NCI-H128 (cell line): ENCODE results near the gene TES.

ENCODE experiments used
- DNase-seq: peaks from one replicate; lab custom pipeline; 2025; ENCODE audit not compliant: unreplicated experiment; lab: John Stamatoyannopoulos, UW

The TES gene

GRCh38 chr7:116193329-116194087, 16.8 kb upstream of the TES start:
- DNase-seq, result no peak

DNA sequence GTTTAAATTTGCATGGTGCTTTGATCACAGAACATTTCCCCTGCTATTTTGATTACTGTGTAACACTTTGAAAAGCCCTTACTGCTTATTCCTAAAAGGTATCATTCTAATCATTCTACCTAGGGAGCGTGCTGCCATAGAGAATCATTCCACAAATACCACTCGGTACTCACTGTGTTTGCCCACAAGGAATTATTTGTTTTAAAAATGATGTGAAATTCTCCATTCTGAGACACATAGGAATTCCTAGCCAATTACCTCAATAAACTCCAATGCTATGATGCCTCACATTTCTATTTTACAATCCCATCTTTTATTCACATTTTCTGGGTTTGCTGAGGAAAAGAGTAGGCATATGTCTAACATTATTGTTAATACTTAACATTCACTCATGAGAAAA, 16.2 kb upstream of the TES start:
- no peak for DNase-seq

DNA sequence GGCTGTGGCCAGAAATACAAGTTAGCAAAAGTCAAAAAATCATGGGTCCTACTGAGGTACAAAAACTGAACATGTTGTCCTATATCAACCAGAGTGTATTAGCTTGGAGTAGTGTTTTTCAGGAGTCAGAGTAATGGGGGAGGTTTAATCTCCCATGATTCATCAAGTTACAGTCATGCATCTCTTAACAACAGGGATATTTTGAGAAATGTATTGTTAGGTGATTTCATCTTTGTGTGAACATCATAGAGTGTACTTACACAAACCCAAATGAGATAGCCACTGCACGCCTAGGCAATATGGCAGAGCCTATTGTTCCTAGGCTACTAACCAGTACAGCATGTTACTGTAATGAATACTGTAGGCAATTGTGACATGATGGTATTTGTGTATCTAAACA, 14.9 kb upstream of the TES start:
- no peak for DNase-seq

DNA sequence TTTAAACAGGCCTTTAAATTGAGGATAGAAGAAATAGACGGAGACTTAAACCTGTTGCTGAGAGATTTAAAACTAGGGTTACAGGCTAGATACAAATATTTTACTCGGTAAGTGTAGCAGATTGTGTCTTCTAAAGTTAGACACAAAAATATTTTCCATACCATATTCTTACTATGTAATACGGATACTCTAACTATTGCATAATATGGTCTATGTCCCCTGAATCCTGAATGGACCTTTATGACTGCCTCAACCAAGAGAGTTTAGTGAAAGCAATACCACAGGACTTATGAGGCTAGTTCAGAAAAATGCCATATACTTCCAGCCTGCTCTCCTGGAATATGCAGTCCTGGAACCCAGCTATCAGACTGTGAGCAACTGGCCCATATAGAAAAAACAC, 13.4 kb upstream of the TES start:
- DNase-seq, result no peak

GRCh38 chr7:116197360-116197759, 13.0 kb upstream of the TES start:
- DNase-seq, result no peak

- DNase-seq, result no peak
Measured at GRCh38 chr7:116198748-116199410, 11.5 kb upstream of the TES start.

GRCh38 chr7:116200963-116201362, 9.4 kb upstream of the TES start:
- no peak for DNase-seq

- no peak for DNase-seq
Measured at GRCh38 chr7:116206141-116206540, 4.2 kb upstream of the TES start.

DNA sequence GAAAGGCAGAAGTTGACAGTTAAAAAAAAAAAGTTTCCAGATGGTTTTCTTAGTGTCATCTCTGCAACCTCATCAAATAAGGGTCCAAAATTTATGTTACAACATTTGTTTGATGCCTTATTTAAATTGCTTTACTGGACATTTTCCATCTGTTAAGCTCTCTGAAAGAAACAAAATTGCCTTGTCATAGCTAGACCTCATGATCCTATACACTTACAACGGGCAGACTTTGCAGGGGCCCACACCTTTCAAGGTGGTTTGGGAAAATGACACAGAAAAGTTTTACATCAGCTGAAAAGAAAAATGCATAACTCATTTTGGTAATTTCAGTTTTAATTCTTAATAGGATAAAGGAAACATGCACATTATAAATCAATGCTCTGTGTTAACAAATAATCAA, 1.4 kb upstream of the TES start:
- no peak for DNase-seq

DNA sequence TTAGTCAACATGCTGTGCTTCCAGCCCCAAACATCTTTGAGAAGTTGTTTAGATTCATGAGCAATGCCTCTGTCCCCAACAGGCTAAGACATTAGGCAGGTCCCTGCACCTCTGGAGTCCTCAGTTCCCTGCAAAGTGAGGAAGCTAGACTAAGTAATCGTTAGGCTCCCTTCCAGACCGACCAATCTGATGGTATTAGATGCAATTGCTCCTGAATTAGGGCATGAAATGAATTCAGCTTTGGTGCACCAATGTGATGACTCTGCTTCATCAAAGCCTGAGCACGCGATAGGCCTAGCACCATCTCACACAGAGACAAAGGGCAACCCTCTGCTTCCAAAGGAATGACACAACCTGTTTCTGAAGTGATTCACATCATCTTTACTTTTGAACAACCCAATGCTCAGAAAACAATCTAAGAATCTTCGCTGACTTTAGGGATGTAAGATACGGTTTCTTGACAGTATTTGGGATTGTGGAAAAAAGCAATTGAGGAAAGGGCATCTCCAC, 723 bp upstream of the TES start:
- DNase-seq, result no peak

DNA sequence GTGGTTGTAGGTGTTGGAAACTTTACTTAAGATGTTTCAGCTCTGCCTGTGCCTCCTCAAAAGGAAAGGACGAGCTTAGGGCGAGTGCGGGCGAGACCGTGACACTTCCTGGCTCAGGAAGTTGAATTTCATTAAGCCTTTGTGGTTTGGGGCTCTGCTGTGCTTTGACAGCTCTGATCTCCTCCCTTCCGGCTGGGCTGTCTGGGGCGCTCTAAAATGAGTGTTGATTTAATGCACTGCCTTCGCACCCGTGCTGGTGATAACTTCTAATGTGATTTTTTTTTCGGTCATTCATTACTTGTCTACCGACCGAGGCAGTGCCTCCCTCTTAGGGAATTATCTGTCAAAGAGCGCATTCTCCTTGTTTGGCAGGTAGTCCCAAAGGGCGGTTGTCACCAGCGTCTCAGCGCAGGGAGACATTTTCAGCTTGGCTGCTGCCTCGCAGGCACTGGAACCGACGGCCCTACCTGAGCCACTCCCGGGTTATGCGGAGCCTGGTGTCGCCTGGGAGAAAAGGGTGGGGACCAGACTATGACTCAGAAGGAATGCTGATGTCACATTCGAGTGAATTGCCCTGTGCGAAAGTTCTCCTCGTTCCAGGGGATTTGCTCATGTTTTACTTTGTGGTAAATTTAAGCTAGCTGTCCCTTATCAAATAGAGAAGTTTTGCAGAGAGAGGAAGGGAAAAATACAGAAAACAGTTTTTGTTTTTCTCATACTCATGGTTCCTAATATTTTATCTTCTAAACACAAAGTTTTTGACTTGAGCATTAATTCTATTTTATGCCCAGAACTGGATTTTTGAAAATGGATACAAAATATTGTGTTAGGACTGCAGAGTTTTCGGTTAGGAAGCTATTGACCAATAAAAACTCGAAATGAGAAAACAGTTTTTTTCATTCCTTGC, 920 bp downstream of the TES start:
- DNase-seq, result no peak

- DNase-seq, result no peak
Measured at GRCh38 chr7:116211913-116212596, 1.7 kb downstream of the TES start.

GRCh38 chr7:116212869-116213268, 2.5 kb downstream of the TES start:
- DNase-seq, result no peak

GRCh38 chr7:116213361-116214130, 3.2 kb downstream of the TES start:
- no peak for DNase-seq

DNA sequence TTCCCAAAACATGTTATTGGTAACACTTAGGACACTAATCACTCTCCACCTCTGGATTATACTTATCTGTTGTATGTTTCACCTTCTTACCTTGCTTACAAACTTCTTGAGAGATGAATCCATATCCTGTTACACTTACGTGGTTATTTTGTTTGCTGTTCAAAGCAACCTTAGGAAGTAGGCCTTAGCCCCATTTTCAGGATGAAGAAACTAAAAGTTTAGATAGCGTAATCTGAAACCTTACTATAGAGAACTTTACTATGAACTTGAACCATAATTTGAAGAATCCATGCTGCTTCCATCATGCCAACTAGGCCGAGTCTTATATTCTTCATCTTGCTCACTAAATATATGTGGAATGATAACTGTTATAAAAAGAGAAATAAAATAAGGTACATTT, 4.6 kb downstream of the TES start:
- DNase-seq, result no peak

- no peak for DNase-seq
Measured at GRCh38 chr7:116215551-116215950, 5.2 kb downstream of the TES start.

- no peak for DNase-seq
Measured at GRCh38 chr7:116216956-116217571, 6.7 kb downstream of the TES start.

DNA sequence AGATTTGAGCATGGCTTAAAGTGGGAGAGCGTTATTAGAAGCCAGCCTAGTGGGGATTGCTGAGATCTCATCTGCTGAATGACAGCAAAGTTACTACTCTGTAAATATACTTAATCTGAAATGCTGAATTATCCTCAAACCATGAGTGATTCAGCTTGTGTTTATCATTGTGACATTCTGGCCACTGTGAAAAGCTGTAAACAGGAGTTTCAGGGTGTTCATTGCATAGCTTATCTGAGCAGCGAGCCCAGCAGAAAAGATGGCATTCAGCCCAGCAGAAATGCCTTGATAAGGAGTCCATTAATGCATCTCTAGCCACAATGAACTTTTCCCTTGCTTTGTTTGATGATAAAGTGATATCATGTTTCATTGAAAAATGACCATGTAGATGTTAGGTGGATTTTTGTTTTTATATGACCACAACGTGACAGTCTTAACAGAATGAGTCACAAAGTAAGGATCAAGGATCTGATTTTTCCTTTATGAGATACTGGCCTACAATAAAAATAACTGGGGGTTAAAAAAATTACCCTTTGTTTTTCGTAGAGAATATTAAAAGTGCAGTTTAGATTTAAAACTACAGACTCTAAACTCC, 7.8 kb downstream of the TES start:
- DNase-seq, result no peak

- DNase-seq, result no peak
Measured at GRCh38 chr7:116218747-116219146, 8.4 kb downstream of the TES start.
